DND-41 (cell line): ENCODE data around the gene STAC.

Experiments
- CTCF ChIP-seq: IDR thresholded peaks from 2 replicates; pipeline ENCODE4 v1.5.1; 2012; ENCODE audit warnings: borderline replicate concordance, low read length, moderate library complexity, mild to moderate bottlenecking; ENCODE audit not compliant: poor library complexity, severe bottlenecking; ENCODE audit errors: extremely low read depth
- EZH2 ChIP-seq: IDR thresholded peaks from 3 replicates; pipeline ENCODE4 v1.6.1; 2012; ENCODE audit warnings: borderline replicate concordance, low read depth, mild to moderate bottlenecking, moderate library complexity, low read length, inconsistent platforms; ENCODE audit not compliant: severe bottlenecking

- TF ChIP-seq CTCF: no peak
- no peak for TF ChIP-seq EZH2
These were observed 215.2 kb downstream of the STAC start for GRCh38 chr3:36595511-36595910.
